Measurements from ENCODE around the gene GAREM2. TPM values are rescaled to one million over a fixed set of nuclear protein-coding genes. Genes with fewer than 3 reads are reported as not detected.
A peak's percentile ranks its signal among the peaks of the same experiment; 100 is the strongest.

GAREM2 gene
- under 1 TPM; 0.35 to 0.64 TPM for polyA plus RNA-seq

DNA sequence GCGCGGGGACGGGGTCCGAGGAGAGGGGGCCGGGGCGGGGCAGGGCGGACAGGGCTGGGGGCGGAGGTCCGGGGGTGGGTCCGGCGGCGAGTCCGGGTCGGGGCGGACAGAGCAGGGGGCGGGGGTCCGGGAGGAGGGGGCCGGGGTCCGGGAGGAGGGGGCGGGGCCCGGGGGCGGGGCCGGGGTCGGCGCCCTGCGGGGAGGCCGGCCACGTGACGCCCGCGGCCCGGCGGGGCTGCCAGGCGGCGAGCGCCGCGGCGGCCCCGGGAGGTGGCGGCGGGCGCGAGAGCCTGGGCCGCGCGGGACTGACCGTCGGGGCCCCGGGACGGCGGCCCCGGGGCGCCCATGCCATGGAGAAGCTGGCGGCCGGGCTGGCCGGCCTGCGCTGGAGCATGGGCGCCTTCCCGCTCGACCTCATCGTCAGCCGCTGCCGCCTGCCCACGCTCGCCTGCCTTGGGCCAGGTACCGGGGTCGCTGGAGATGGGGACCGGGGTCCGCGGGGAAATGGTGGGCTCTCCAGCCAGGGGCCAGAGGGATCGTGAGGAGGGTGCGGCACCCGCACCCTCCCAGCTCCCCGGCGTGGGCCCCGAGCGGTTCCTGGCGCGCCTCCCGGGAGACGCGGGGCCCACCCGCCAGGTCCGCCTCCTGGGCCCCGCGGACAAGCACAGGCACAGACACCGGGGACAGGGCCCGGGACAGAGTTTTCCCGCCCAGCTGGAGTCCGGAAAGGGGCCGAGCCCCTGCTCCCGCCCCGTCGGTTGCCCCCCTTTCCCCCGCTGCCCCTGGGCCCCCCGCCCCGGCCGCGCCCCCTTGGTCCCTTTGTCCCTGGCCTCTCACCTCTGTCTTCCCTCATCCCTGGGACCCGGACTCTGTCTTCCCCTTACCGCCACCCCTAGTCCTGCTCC is at the start of gene GAREM2:
Gene GAREM2 (plus strand): TSS at position 218 of the 905 bp plus-strand sequence. CDS start 133 bp downstream, at position 351.
- Histone ChIP-seq H3K4me1 (ENCODE audit: control insufficient read depth in 2 of 2, insufficient read depth in 2 of 2, low read length in 1 of 2) (peaks cover 4 to 5% of the 10 kb centered on the region in 2 donors), H3K4me3 (ENCODE audit: low read depth in 1 of 2, low read length in 2 of 2) (peak within 1 kb of the TSS; percentile 25 to 50), H3K36me3 (ENCODE audit: control insufficient read depth in 2 of 2, insufficient read depth in 2 of 2, low read length in 1 of 2) (no peaks in the 10 kb centered on the region), H3K9me3 (ENCODE audit: control insufficient read depth in 2 of 2, insufficient read depth in 1 of 2, low read depth in 1 of 2, low read length in 1 of 2) (no peaks in the 10 kb centered on the region), H3K27me3 (ENCODE audit: control insufficient read depth in 1 of 2, insufficient read depth in 2 of 2, low read length in 2 of 2) (peaks cover 0 to 6% of the 10 kb centered on the region in 2 donors), H3K27ac (ENCODE audit: low read depth in 2 of 2, low read length in 1 of 2) (no peak within 1 kb of the TSS)
- 1 to 2% methylated on average over 47 to 96 of the region's 102 CpGs for WGBS, 2 donors

DNA sequence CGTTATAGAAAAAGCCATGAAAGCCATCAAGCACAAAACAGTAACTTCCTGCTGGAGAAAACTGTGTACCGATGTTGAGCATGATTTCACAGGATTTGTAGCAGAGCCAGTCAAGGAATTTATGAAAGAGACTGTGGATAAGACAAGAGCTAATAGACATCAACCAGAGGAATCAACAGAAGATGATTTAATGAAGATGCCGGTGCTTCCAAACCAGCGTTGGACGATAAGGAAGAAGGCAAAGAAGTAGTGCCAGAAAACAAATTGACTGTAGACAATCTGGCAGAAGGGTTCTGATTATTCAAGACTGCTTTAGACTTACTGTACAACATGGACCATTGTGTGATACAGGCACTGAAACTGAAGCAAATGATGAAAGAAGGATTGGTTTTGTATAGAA is 49.5 kb upstream of the GAREM2 start:
- 80 to 84% methylated on average over 5 of the region's 5 CpGs for WGBS, 2 donors
- H3K36me3 ChIP-seq (ENCODE audit: control insufficient read depth in 2 of 2, insufficient read depth in 2 of 2, low read length in 1 of 2) = peaks cover 0 to 5% of the 10 kb centered on the region in 2 donors
- H3K4me3 ChIP-seq (ENCODE audit: low read depth in 1 of 2, low read length in 2 of 2) = no peak overlapping the region
- H3K27ac ChIP-seq (ENCODE audit: low read depth in 2 of 2, low read length in 1 of 2) = no peak overlapping the region
- H3K9me3 ChIP-seq (ENCODE audit: control insufficient read depth in 2 of 2, insufficient read depth in 1 of 2, low read depth in 1 of 2, low read length in 1 of 2) = no peaks in the 10 kb centered on the region
- peaks cover 0 to 2% of the 10 kb centered on the region in 2 donors for H3K4me1 ChIP-seq (ENCODE audit: control insufficient read depth in 2 of 2, insufficient read depth in 2 of 2, low read length in 1 of 2)
- no peaks in the 10 kb centered on the region for H3K27me3 ChIP-seq (ENCODE audit: control insufficient read depth in 1 of 2, insufficient read depth in 2 of 2, low read length in 2 of 2)

DNA sequence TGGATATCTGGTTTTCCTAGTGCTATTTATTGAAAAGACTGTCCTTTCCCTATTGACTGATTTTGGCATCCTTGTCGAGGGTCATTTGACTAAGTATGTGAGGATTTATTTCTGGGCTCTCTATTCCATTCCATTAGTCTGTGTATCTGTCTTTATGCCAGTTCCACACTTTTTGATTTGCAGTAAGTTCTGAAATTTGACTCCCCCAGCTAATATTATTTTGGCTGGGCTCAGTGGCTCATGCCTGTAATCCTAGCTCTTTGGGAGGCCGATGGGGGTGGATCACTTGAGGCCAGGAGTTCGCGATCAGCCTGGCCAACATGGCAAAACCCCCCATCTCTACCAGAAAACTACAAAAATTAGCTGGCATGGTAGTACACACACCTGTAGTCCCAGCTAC is 46.8 kb upstream of the GAREM2 start:
- Histone ChIP-seq H3K27me3 (ENCODE audit: control insufficient read depth in 1 of 2, insufficient read depth in 2 of 2, low read length in 2 of 2) (no peaks in the 10 kb centered on the region), H3K27ac (ENCODE audit: low read depth in 2 of 2, low read length in 1 of 2) (no peak overlapping the region), H3K9me3 (ENCODE audit: control insufficient read depth in 2 of 2, insufficient read depth in 1 of 2, low read depth in 1 of 2, low read length in 1 of 2) (no peaks in the 10 kb centered on the region), H3K36me3 (ENCODE audit: control insufficient read depth in 2 of 2, insufficient read depth in 2 of 2, low read length in 1 of 2) (peaks cover 0 to 5% of the 10 kb centered on the region in 2 donors), H3K4me3 (ENCODE audit: low read depth in 1 of 2, low read length in 2 of 2) (no peak overlapping the region), H3K4me1 (ENCODE audit: control insufficient read depth in 2 of 2, insufficient read depth in 2 of 2, low read length in 1 of 2) (peaks cover 0 to 2% of the 10 kb centered on the region in 2 donors)
- WGBS, 2 donors = 74 to 80% methylated on average over 4 of the region's 4 CpGs

DNA sequence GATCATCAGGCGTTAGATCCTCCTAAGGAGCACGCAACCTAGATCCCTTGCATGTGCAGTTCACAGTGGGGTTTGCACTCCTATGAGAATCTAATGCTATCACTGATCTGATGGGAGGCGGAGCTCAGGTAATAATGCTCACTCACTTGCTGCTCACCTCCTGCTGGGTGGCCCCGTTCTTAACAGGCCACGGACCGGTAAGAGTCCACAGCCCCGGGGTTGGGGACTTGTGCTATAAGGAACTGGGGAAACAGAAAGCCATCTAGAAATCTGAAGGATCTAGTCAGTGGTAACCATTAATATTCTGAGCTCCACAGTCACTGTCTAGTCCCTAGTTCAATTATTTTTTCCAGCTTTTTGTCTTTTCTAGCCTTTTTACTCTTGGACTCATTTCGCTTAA is 44.7 kb upstream of the GAREM2 start:
- no peak overlapping the region for H3K4me3 ChIP-seq (ENCODE audit: low read depth in 1 of 2, low read length in 2 of 2)
- H3K9me3 ChIP-seq (ENCODE audit: control insufficient read depth in 2 of 2, insufficient read depth in 1 of 2, low read depth in 1 of 2, low read length in 1 of 2) = no peaks in the 10 kb centered on the region
- peaks cover 0 to 5% of the 10 kb centered on the region in 2 donors for H3K36me3 ChIP-seq (ENCODE audit: control insufficient read depth in 2 of 2, insufficient read depth in 2 of 2, low read length in 1 of 2)
- H3K4me1 ChIP-seq (ENCODE audit: control insufficient read depth in 2 of 2, insufficient read depth in 2 of 2, low read length in 1 of 2) = no peaks in the 10 kb centered on the region
- H3K27me3 ChIP-seq (ENCODE audit: control insufficient read depth in 1 of 2, insufficient read depth in 2 of 2, low read length in 2 of 2) = no peaks in the 10 kb centered on the region
- H3K27ac ChIP-seq (ENCODE audit: low read depth in 2 of 2, low read length in 1 of 2) = no peak overlapping the region
- WGBS, 2 donors = 95 to 96% methylated on average over 8 of the region's 8 CpGs

DNA sequence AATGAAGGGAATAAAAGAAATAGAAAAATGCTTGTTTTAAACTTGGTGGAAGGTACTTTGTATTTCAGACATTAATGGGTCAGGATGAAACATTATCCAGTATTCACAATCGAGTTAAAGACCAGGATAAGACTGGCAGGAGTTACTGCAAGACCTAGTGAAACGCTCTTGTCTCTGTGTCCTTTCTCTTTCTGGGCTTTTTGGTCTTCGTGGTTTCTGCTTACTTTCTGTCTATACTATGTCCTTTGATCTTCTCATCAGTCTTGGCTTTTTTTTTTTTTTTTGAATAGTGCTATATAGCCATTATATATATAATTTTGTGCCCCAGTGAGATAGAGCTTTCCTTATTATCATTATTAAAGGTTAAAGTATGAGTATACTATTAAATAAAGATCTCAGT is 42.1 kb upstream of the GAREM2 start:
- Histone ChIP-seq H3K27me3 (ENCODE audit: control insufficient read depth in 1 of 2, insufficient read depth in 2 of 2, low read length in 2 of 2) (no peaks in the 10 kb centered on the region), H3K27ac (ENCODE audit: low read depth in 2 of 2, low read length in 1 of 2) (no peak overlapping the region), H3K4me3 (ENCODE audit: low read depth in 1 of 2, low read length in 2 of 2) (no peak overlapping the region), H3K36me3 (ENCODE audit: control insufficient read depth in 2 of 2, insufficient read depth in 2 of 2, low read length in 1 of 2) (peaks cover 0 to 8% of the 10 kb centered on the region in 2 donors), H3K4me1 (ENCODE audit: control insufficient read depth in 2 of 2, insufficient read depth in 2 of 2, low read length in 1 of 2) (no peaks in the 10 kb centered on the region), H3K9me3 (ENCODE audit: control insufficient read depth in 2 of 2, insufficient read depth in 1 of 2, low read depth in 1 of 2, low read length in 1 of 2) (no peaks in the 10 kb centered on the region)
- WGBS, 2 donors = 74 to 82% methylated on average over 3 of the region's 3 CpGs

- Histone ChIP-seq H3K9me3 (ENCODE audit: control insufficient read depth in 2 of 2, insufficient read depth in 1 of 2, low read depth in 1 of 2, low read length in 1 of 2) (no peaks in the 10 kb centered on the region), H3K4me3 (ENCODE audit: low read depth in 1 of 2, low read length in 2 of 2) (no peak overlapping the region), H3K4me1 (ENCODE audit: control insufficient read depth in 2 of 2, insufficient read depth in 2 of 2, low read length in 1 of 2) (no peaks in the 10 kb centered on the region), H3K27me3 (ENCODE audit: control insufficient read depth in 1 of 2, insufficient read depth in 2 of 2, low read length in 2 of 2) (no peaks in the 10 kb centered on the region), H3K27ac (ENCODE audit: low read depth in 2 of 2, low read length in 1 of 2) (no peak overlapping the region), H3K36me3 (ENCODE audit: control insufficient read depth in 2 of 2, insufficient read depth in 2 of 2, low read length in 1 of 2) (peaks cover 0 to 3% of the 10 kb centered on the region in 2 donors)
- 70 to 71% methylated on average over 3 of the region's 3 CpGs for WGBS, 2 donors
Observed at GRCh38 chr2:26136451-26136850, 36.4 kb upstream of the GAREM2 start.

DNA sequence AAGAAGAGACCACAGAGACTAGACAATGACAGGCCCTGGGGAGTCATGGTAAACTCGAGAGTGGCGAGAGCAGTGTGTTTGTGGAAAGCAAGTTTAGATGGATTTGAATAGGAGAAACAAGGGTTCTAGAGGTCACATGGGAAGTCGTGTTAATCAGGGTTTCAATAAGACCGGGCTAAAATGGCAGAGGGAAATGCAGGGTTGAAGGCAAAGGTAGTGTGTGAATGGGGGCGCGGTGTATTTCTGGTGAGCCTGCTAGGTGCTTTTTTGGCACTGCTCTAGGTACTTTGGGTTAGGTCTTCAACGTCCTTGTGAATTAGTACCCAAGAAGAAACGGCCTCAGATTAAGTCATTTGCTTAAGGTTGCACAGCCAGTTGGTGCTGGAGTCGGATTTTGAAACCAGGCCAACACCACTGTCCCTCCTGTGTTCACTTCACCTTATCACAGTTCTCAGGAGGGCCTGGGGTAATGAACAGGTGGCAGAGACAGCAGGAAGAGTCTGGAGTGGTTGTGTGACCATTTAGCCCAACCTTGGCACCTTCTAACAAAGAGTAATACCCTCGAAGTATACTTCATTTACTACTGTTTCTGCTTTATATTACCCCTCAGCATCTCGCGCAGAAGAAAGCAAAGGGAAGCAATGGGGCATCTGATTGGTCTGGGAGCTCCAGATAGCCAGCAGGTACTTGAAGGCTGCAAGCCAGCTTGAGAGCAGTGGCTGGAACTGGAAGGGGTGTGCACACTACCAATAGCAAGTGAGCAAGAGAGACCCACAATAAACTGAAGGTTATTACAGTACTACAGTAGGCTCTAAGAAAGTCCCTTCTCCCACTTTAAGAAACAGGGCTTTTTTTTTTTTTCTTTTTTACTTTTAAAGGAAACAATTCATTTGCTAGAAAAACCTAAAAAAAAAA is 33.4 kb upstream of the GAREM2 start:
- 61 to 72% methylated on average over 12 of the region's 12 CpGs for WGBS, 2 donors
- H3K4me3 ChIP-seq (ENCODE audit: low read depth in 1 of 2, low read length in 2 of 2) = no peak overlapping the region
- H3K4me1 ChIP-seq (ENCODE audit: control insufficient read depth in 2 of 2, insufficient read depth in 2 of 2, low read length in 1 of 2) = no peaks in the 10 kb centered on the region
- no peak overlapping the region for H3K27ac ChIP-seq (ENCODE audit: low read depth in 2 of 2, low read length in 1 of 2)
- peaks cover 0 to 3% of the 10 kb centered on the region in 2 donors for H3K36me3 ChIP-seq (ENCODE audit: control insufficient read depth in 2 of 2, insufficient read depth in 2 of 2, low read length in 1 of 2)
- H3K27me3 ChIP-seq (ENCODE audit: control insufficient read depth in 1 of 2, insufficient read depth in 2 of 2, low read length in 2 of 2) = no peaks in the 10 kb centered on the region
- H3K9me3 ChIP-seq (ENCODE audit: control insufficient read depth in 2 of 2, insufficient read depth in 1 of 2, low read depth in 1 of 2, low read length in 1 of 2) = no peaks in the 10 kb centered on the region

DNA sequence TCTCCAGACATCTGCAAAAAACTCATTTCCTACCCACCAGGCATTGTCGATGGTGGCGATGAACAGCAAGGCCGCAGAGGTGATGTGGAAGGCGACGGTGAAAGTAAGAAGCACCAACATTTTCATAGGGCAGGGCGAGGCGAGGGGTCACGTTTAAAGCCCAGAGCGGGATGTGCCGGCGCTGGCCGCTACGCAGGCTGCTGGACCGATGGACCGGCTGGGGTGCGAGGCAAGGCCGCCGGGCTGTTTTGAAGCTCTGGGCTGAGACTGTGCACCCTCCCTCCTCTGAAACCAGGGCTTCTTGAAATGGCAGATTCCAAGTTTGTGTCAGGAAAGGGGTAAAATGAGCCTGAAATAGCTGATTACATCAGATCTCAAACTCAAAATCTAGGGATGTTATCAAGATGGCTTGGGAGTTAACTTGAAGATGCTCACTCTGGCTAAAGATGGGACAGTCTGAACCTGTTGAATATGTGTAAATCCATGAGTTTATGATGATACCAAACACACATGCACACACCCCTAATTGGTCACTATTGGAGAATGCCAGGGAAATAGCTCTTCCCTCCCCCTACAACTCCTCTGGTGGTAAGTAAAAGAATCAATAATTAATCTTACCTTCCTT is 31.6 kb upstream of the GAREM2 start:
- Histone ChIP-seq H3K4me1 (ENCODE audit: control insufficient read depth in 2 of 2, insufficient read depth in 2 of 2, low read length in 1 of 2) (no peaks in the 10 kb centered on the region), H3K27ac (ENCODE audit: low read depth in 2 of 2, low read length in 1 of 2) (no peak overlapping the region), H3K4me3 (ENCODE audit: low read depth in 1 of 2, low read length in 2 of 2) (no peak overlapping the region), H3K27me3 (ENCODE audit: control insufficient read depth in 1 of 2, insufficient read depth in 2 of 2, low read length in 2 of 2) (no peaks in the 10 kb centered on the region), H3K36me3 (ENCODE audit: control insufficient read depth in 2 of 2, insufficient read depth in 2 of 2, low read length in 1 of 2) (no peaks in the 10 kb centered on the region), H3K9me3 (ENCODE audit: control insufficient read depth in 2 of 2, insufficient read depth in 1 of 2, low read depth in 1 of 2, low read length in 1 of 2) (no peaks in the 10 kb centered on the region)
- 91 to 92% methylated on average over 18 of the region's 18 CpGs for WGBS, 2 donors

GRCh38 chr2:26144031-26144430 is 28.9 kb upstream of the GAREM2 start:
- Histone ChIP-seq H3K9me3 (ENCODE audit: control insufficient read depth in 2 of 2, insufficient read depth in 1 of 2, low read depth in 1 of 2, low read length in 1 of 2) (no peaks in the 10 kb centered on the region), H3K4me1 (ENCODE audit: control insufficient read depth in 2 of 2, insufficient read depth in 2 of 2, low read length in 1 of 2) (no peaks in the 10 kb centered on the region), H3K36me3 (ENCODE audit: control insufficient read depth in 2 of 2, insufficient read depth in 2 of 2, low read length in 1 of 2) (no peaks in the 10 kb centered on the region), H3K4me3 (ENCODE audit: low read depth in 1 of 2, low read length in 2 of 2) (no peak overlapping the region), H3K27me3 (ENCODE audit: control insufficient read depth in 1 of 2, insufficient read depth in 2 of 2, low read length in 2 of 2) (no peaks in the 10 kb centered on the region), H3K27ac (ENCODE audit: low read depth in 2 of 2, low read length in 1 of 2) (no peak overlapping the region)
- WGBS, 2 donors = 47 to 68% methylated on average over 7 of the region's 7 CpGs

Measured in esophagus (tissue), 2 donors.